GM12874 (cell line): ENCODE results near the gene SERBP1.

Experiments
- CTCF ChIP-seq: IDR thresholded peaks from 2 replicates; pipeline ENCODE4 v1.5.1; 2011; ENCODE audit warnings: low read depth, mild to moderate bottlenecking, control low read depth, low read length, moderate library complexity; ENCODE audit not compliant: insufficient read depth

Gene SERBP1

GRCh38 chr1:67382292-67382691, 47.9 kb downstream of the SERBP1 start:
- TF ChIP-seq CTCF: no peak

DNA sequence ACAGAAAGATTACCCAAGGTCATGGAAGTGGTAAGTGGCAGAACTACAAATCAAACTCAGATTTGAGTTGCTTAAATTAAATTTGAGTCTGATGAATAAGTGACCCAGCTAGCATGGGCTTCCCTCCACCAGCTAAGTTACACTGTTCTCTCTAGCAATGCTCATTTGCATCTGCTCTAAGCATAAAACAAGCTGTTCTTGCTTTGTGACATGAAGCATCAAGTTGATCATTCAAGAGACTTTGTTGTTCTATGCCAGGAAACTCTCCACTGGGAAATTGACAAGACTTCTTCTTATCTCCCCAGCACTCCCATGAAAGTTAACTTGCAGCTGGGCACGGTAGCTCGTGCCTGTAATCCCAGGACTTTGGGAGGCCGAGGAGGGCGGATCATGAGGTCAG, 49.0 kb downstream of the SERBP1 start:
- TF ChIP-seq CTCF: no peak

DNA sequence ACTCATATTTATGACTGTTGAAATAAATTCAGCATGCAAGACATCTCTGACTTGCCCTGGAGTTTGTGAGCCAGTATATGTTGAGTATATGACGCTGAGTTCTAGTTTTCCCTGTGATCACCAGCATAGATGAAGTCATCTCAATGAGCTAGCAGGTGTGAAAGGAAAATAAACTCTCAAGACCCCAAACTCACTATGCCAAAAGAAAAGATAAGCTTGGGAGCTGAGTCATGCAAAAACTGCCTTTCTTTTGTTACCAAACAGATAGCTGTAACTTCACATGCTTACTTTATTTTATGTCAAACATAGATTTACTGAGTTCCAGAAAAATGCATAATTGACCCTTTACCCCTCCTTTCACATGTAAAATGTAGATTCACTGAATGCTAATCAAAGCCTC, 52.9 kb downstream of the SERBP1 start:
- no peak for TF ChIP-seq CTCF

DNA sequence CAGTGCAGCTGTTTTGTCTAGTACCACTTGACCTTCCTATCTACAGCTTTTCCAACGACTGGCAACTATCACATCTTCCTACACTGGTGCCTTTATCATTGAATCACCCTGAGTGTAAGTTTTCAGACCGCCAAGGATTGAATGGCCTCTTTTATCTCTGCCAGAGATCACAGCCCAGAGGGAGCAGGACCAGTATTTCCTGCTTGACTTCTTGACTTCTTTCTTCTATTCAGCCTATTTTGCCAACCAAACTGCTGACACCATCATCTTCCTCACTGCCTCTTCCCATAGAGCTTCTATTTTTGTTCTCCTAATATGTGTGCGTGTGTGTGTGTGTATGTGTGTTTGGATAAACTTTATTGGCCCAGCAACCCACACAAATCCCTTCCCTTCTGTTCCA, 53.8 kb downstream of the SERBP1 start:
- TF ChIP-seq CTCF: no peak

DNA sequence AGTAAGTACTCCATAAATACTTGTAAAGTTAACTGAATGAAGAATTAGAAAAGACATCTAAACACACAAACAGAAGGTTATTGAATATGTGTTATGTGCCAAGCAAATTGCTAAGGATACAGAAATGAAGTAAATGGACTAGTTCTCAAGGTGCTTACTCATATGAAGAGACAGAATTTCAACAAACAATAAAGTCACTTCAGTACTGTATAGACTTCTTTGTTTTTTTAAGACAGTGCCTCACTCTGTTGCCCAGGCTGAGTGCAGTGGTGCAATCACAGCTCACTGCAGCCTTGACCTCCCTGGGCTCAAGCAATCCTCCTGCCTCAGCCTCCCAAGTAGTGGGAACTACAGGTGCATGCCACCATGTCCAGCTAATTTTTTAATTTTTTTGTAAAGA, 57.3 kb downstream of the SERBP1 start:
- no peak for TF ChIP-seq CTCF

GRCh38 chr1:67372136-67372535, 58.1 kb downstream of the SERBP1 start:
- TF ChIP-seq CTCF: no peak

DNA sequence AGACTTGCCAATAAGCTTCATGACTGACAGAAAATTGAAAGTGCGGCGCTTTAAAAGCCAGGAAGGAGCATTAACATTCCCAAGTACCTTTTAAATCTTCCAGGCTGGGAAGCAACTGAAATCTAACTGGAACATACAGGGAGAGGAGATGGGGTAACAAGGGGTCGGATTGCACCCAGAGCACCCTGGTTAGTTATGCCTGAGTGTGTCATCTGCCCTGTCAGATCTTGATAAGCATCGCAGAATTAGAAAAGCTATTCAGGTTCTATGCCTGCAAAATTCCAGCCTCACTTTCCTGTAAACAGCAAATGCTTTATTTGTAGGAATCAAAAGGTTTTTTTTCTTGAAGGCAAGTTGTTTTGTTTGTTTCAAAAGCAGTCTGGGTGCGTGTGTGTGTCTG, 58.5 kb downstream of the SERBP1 start:
- no peak for TF ChIP-seq CTCF

- no peak for TF ChIP-seq CTCF
These were observed 59.2 kb downstream of the SERBP1 start for GRCh38 chr1:67371043-67371442.
